ENCODE results near the gene GCC2.

Gene GCC2

DNA sequence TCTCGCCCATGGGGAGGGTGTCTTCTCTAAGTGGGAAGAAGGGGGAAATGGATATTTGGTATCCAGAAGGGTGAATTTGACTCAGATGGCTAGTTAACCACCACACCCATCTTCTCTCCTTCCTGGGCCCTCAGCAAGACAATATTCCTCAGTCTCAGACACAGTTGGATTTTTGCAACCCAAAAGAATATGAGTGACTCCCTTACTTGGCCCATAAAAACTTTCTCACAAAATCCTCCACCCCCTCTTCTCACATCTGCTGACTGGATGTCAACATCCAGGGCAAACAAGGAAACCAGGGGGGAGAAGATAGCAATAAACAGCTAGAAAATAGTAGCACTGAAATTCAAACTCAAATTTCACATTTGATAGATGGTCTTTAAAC lies 35.3 kb upstream of the GCC2 start:
- TF ChIP-seq POLR2AphosphoS5 (IDR thresholded peaks at IDR 0.05; ENCODE audit: low read depth, low read length) (no peak), SIN3A (IDR thresholded peaks at IDR 0.05; ENCODE audit: borderline replicate concordance, insufficient read depth, low read length) (no peak)

GRCh38 chr2:108414256-108414876 lies 34.6 kb upstream of the GCC2 start:
- no peak for TF ChIP-seq SIN3A (IDR thresholded peaks at IDR 0.05; ENCODE audit: borderline replicate concordance, insufficient read depth, low read length)
- no peak for TF ChIP-seq POLR2AphosphoS5 (IDR thresholded peaks at IDR 0.05; ENCODE audit: low read depth, low read length)
- TF ChIP-seq, protein P1, sequence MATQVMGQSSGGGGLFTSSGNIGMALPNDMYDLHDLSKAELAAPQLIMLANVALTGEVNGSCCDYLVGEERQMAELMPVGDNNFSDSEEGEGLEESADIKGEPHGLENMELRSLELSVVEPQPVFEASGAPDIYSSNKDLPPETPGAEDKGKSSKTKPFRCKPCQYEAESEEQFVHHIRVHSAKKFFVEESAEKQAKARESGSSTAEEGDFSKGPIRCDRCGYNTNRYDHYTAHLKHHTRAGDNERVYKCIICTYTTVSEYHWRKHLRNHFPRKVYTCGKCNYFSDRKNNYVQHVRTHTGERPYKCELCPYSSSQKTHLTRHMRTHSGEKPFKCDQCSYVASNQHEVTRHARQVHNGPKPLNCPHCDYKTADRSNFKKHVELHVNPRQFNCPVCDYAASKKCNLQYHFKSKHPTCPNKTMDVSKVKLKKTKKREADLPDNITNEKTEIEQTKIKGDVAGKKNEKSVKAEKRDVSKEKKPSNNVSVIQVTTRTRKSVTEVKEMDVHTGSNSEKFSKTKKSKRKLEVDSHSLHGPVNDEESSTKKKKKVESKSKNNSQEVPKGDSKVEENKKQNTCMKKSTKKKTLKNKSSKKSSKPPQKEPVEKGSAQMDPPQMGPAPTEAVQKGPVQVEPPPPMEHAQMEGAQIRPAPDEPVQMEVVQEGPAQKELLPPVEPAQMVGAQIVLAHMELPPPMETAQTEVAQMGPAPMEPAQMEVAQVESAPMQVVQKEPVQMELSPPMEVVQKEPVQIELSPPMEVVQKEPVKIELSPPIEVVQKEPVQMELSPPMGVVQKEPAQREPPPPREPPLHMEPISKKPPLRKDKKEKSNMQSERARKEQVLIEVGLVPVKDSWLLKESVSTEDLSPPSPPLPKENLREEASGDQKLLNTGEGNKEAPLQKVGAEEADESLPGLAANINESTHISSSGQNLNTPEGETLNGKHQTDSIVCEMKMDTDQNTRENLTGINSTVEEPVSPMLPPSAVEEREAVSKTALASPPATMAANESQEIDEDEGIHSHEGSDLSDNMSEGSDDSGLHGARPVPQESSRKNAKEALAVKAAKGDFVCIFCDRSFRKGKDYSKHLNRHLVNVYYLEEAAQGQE (IDR thresholded peaks at IDR 0.05; ENCODE audit: insufficient read depth in 1 of 2, low read depth in 2 of 2, low read length in 2 of 2) = no peak
- no peak for TF ChIP-seq FOXP2 (optimal IDR thresholded peaks at IDR 0.05; ENCODE audit: borderline replicate concordance, extremely low read depth, extremely low read length, insufficient read depth)
- no peak for TF ChIP-seq TAF1 (IDR thresholded peaks at IDR 0.05; ENCODE audit: borderline replicate concordance, insufficient read depth, low read length)

DNA sequence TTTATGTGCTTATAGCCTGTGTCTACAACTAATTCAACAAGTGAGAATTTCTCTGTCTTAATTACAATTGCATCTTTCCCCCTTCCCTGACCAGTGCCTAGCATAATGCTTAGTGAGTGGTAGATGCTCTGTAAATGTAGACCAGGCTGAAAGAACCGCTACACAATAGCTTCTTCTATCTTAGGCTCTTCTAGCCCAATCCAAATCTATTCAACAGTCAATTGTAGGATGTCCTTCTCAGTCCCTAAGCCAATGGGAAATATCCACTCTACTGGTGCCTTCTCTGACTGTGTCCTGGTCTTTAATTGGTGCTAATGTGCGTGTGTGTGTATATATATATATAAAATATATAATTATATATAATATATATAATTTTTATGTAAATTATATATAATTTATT lies 34.1 kb upstream of the GCC2 start:
- TF ChIP-seq, protein P1 (IDR thresholded peaks at IDR 0.05; ENCODE audit: insufficient read depth in 1 of 2, low read depth in 2 of 2, low read length in 2 of 2) = no peak
- TF ChIP-seq POLR2AphosphoS5 (IDR thresholded peaks at IDR 0.05; ENCODE audit: low read depth, low read length) = no peak

DNA sequence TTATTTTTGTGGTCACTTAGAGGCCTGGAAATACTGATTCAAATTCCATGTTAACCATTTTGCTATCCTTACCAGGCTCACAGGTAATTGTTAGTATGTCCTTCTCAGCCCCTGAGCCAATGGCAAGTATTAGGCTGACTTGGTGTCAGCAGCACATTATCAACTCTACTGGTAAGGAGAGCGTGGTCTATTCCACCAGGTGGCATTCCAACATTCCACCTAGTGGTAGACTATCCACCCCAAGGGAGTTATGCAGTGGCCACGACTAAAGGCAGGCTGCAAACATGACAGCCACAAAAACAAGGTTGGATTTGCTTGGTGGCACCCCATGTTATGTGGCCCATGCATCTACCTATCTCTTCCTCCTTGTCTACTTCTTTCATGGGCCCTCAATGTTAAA lies 31.8 kb upstream of the GCC2 start:
- TF ChIP-seq, protein P1 (IDR thresholded peaks at IDR 0.05; ENCODE audit: insufficient read depth in 1 of 2, low read depth in 2 of 2, low read length in 2 of 2) = no peak
- no peak for TF ChIP-seq POLR2AphosphoS5 (IDR thresholded peaks at IDR 0.05; ENCODE audit: low read depth, low read length)
- no peak for TF ChIP-seq FOXP2 (optimal IDR thresholded peaks at IDR 0.05; ENCODE audit: borderline replicate concordance, extremely low read depth, extremely low read length, insufficient read depth)
- TF ChIP-seq TAF1 (IDR thresholded peaks at IDR 0.05; ENCODE audit: borderline replicate concordance, insufficient read depth, low read length) = no peak
- no peak for TF ChIP-seq SIN3A (IDR thresholded peaks at IDR 0.05; ENCODE audit: borderline replicate concordance, insufficient read depth, low read length)

DNA sequence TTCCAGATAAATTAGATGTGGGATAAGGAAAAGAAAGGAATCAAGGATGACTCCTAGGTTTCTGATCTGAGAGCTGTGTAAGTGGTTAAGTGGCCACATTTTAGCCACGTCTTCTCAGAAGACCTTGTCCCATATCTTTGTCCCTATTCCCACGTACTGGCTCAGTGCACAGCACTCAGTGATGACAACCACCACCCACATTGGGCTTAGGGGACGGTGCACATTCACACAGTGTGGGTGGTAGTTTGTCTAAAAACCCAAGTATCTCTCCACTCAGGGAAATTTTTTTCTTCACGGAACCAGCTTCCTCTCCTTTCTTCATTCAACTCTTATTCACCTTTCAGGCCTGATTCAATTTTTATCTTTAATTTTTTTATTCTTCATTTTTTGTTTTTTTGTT lies 30.6 kb upstream of the GCC2 start:
- TF ChIP-seq, protein P1 (IDR thresholded peaks at IDR 0.05; ENCODE audit: insufficient read depth in 1 of 2, low read depth in 2 of 2, low read length in 2 of 2) = no peak
- TF ChIP-seq FOXP2 (optimal IDR thresholded peaks at IDR 0.05; ENCODE audit: borderline replicate concordance, extremely low read depth, extremely low read length, insufficient read depth) = no peak
- TF ChIP-seq POLR2AphosphoS5 (IDR thresholded peaks at IDR 0.05; ENCODE audit: low read depth, low read length) = no peak
- no peak for TF ChIP-seq SIN3A (IDR thresholded peaks at IDR 0.05; ENCODE audit: borderline replicate concordance, insufficient read depth, low read length)
- TF ChIP-seq TAF1 (IDR thresholded peaks at IDR 0.05; ENCODE audit: borderline replicate concordance, insufficient read depth, low read length) = no peak
